K562 (cell line): ENCODE measurements around the gene HGFAC.

Experiments used
- CTCF ChIP-seq, 3 experiments: IDR thresholded peaks in 2 of 3; conservative IDR thresholded peaks in 1 of 3; 2 replicates each; pipeline ENCODE4 v1.5.1; 2011 to 2012; ENCODE audit warnings: low read length in 3 of 3, mild to moderate bottlenecking in 3 of 3, control low read depth in 2 of 3, improper control_type of control experiment in 1 of 3, inconsistent platforms in 1 of 3, low read depth in 1 of 3, mixed read lengths in 1 of 3, moderate library complexity in 1 of 3; ENCODE audit not compliant: insufficient read depth in 2 of 3
- FOXP4 ChIP-seq: sonication (generic); formaldehyde crosslinking; IDR thresholded peaks from 2 replicates; pipeline ENCODE4 v1.8.0; 2022; ENCODE audit warnings: mild to moderate bottlenecking, missing genetic modification reagents, borderline replicate concordance
- GABPB1 ChIP-seq: sonication (generic); formaldehyde crosslinking; IDR thresholded peaks from 2 replicates; pipeline ENCODE4 v1.8.0; 2022; ENCODE audit warnings: mild to moderate bottlenecking, missing genetic modification reagents
- HDAC3 ChIP-seq: fragments of 450-650 bp; IDR thresholded peaks from 2 replicates; pipeline ENCODE4 v1.6.1; 2018; ENCODE audit warnings: borderline replicate concordance, mild to moderate bottlenecking, moderate library complexity; ENCODE audit not compliant: partially characterized antibody
- KAT8 ChIP-seq: fragments of 450-650 bp; IDR thresholded peaks from 2 replicates; pipeline ENCODE4 v1.6.1; 2016; ENCODE audit warnings: low read depth, mild to moderate bottlenecking
- L3MBTL2 ChIP-seq: fragments of 450-650 bp; IDR thresholded peaks from 2 replicates; pipeline ENCODE4 v1.6.1; 2016; ENCODE audit warnings: mild to moderate bottlenecking, moderate library complexity
- MAFK ChIP-seq: IDR thresholded peaks from 2 replicates; pipeline ENCODE4 v1.6.1; 2011; ENCODE audit warnings: low read length, improper control_type of control experiment
- PKNOX1 ChIP-seq: fragments of 450-650 bp; IDR thresholded peaks from 2 replicates; pipeline ENCODE4 v1.6.1; 2016
- POLR2A ChIP-seq: fragments of 450-650 bp; conservative IDR thresholded peaks from 2 replicates; pipeline ENCODE4 v1.6.1; 2016
- PREB ChIP-seq: sonication (generic); formaldehyde crosslinking; IDR thresholded peaks from 2 replicates; pipeline ENCODE4 v1.8.1; 2023; ENCODE audit warnings: mild to moderate bottlenecking, missing genetic modification reagents
- RAD21 ChIP-seq, 2 experiments: fragments of 250-450 bp in 1 of 2; fragments of 450-650 bp in 1 of 2; sonication (Bioruptor Pico) in 1 of 2; formaldehyde crosslinking in 1 of 2; IDR thresholded peaks in 1 of 2; conservative IDR thresholded peaks in 1 of 2; 2 replicates each; pipeline versions ENCODE4 v1.4.0 to v1.8.0; 2020 to 2022; ENCODE audit warnings: mild to moderate bottlenecking in 2 of 2, moderate library complexity in 1 of 2
- TCF7L2 ChIP-seq: fragments of 150-350 bp; IDR thresholded peaks from 2 replicates; pipeline ENCODE4 v1.6.1; 2016; ENCODE audit warnings: low read depth, mild to moderate bottlenecking, low read length, moderate library complexity
- ZC3H8 ChIP-seq: fragments of 450-650 bp; IDR thresholded peaks from 2 replicates; pipeline ENCODE4 v1.6.1; 2017
- ZNF232 ChIP-seq: sonication (generic); formaldehyde crosslinking; IDR thresholded peaks from 2 replicates; pipeline ENCODE4 v1.8.0; 2022; ENCODE audit warnings: mild to moderate bottlenecking, missing genetic modification reagents

GRCh38 chr4:3404546-3404945 is 37.2 kb upstream of the HGFAC start:
- TF ChIP-seq ZNF232 (CRISPR knock-in tag) (no peak), ZC3H8 (no peak), GABPB1 (no peak), POLR2A (no peak), CTCF (IDR thresholded peaks at IDR 0.05 in 2 of 3, conservative IDR thresholded peaks at IDR 0.05 in 1 of 3; ENCODE audit: insufficient read depth in 2 of 3, low read depth in 1 of 3, low read length in 3 of 3) (no peak), PREB (CRISPR knock-in tag) (no peak), PKNOX1 (no peak), KAT8 (no peak), TCF7L2 (no peak), RAD21 (CRISPR knock-in tag; conservative IDR thresholded peaks at IDR 0.05 in 1 of 2, IDR thresholded peaks at IDR 0.05 in 1 of 2) (no peak), FOXP4 (CRISPR knock-in tag) (no peak), L3MBTL2 (no peak), HDAC3 (no peak), MAFK (no peak)
